ENCODE results near the gene MLXIPL.
"Not testable (repeated sequence)": the region's sequence is repeated elsewhere in the genome, so short reads cannot be mapped to it uniquely, and the experiment has no call there.

MLXIPL gene

GRCh38 chr7:73582664-73583202, 41.6 kb downstream of the MLXIPL start:
- no peak for DNase-seq (ENCODE audit: low spot score)

- not testable (repeated sequence) for DNase-seq (ENCODE audit: low spot score)
Observed at GRCh38 chr7:73581006-73581405, 43.3 kb downstream of the MLXIPL start.

- peak; percentile 99 for DNase-seq (ENCODE audit: low spot score)
Observed at GRCh38 chr7:73578342-73579128, 45.8 kb downstream of the MLXIPL start, which contains the start of gene TBL2. Gene TBL2, minus strand, starts transcription at chr7:73578579. Its CDS starts 30 bp downstream, at chr7:73578549.

- no peak for DNase-seq (ENCODE audit: low spot score)
Observed at GRCh38 chr7:73577627-73578341, 46.5 kb downstream of the MLXIPL start.

GRCh38 chr7:73573791-73574190, 50.5 kb downstream of the MLXIPL start:
- DNase-seq (ENCODE audit: low spot score) = no peak

- no peak for DNase-seq (ENCODE audit: low spot score)
Observed at GRCh38 chr7:73573276-73573675, 51.0 kb downstream of the MLXIPL start.

GRCh38 chr7:73572767-73573186, 51.5 kb downstream of the MLXIPL start:
- no peak for DNase-seq (ENCODE audit: low spot score)

- no peak for DNase-seq (ENCODE audit: low spot score)
Observed at GRCh38 chr7:73570977-73571376, 53.3 kb downstream of the MLXIPL start.

- DNase-seq (ENCODE audit: low spot score) = no peak
Observed at GRCh38 chr7:73570521-73570920, 53.8 kb downstream of the MLXIPL start.

- no peak for DNase-seq (ENCODE audit: low spot score)
Observed at GRCh38 chr7:73569042-73569608, 55.2 kb downstream of the MLXIPL start.

- DNase-seq (ENCODE audit: low spot score) = no peak
Observed at GRCh38 chr7:73567846-73568685, 56.3 kb downstream of the MLXIPL start.

- DNase-seq (ENCODE audit: low spot score) = no peak
Observed at GRCh38 chr7:73567140-73567539, 57.2 kb downstream of the MLXIPL start.

- DNase-seq (ENCODE audit: low spot score) = not testable (repeated sequence)
Observed at GRCh38 chr7:73566431-73566830, 57.9 kb downstream of the MLXIPL start.

- DNase-seq (ENCODE audit: low spot score) = no peak
Observed at GRCh38 chr7:73565675-73566340, 58.5 kb downstream of the MLXIPL start.

GRCh38 chr7:73560109-73560835, 64.0 kb downstream of the MLXIPL start:
- DNase-seq (ENCODE audit: low spot score) = peak; percentile 74

- DNase-seq (ENCODE audit: low spot score) = peak; percentile 74
Observed at GRCh38 chr7:73557397-73558257, 66.7 kb downstream of the MLXIPL start, which contains the start of gene BCL7B. Gene BCL7B, minus strand, starts transcription at chr7:73557690. Its CDS starts 112 bp downstream, at chr7:73557578.

- peak; percentile 97 for DNase-seq (ENCODE audit: low spot score)
Observed at GRCh38 chr7:73557108-73557396, 67.3 kb downstream of the MLXIPL start.

- DNase-seq (ENCODE audit: low spot score) = no peak
Observed at GRCh38 chr7:73556208-73557107, 67.9 kb downstream of the MLXIPL start.

Data from SW480 (cell line).